Neural progenitor cell (in vitro differentiated cells): Measurements from ENCODE around the gene INSIG1.

Experiments
- EZH2 ChIP-seq: fragments of 200-600 bp; sonication (generic); IDR thresholded peaks from 2 replicates; pipeline ENCODE4 v1.6.1; 2017; ENCODE audit warnings: antibody characterized with exemption, mild to moderate bottlenecking, moderate library complexity
- EZH2phosphoT487 ChIP-seq: fragments of 200-600 bp; sonication (generic); IDR thresholded peaks from 2 replicates; pipeline ENCODE4 v1.6.1; 2017; ENCODE audit warnings: antibody characterized with exemption
- TF ChIP-seq, protein P1 (sequence below): fragments of 200-600 bp; sonication (generic); IDR thresholded peaks from 2 replicates; pipeline ENCODE4 v1.5.1; 2017; ENCODE audit warnings: antibody characterized with exemption, mild to moderate bottlenecking

DNA sequence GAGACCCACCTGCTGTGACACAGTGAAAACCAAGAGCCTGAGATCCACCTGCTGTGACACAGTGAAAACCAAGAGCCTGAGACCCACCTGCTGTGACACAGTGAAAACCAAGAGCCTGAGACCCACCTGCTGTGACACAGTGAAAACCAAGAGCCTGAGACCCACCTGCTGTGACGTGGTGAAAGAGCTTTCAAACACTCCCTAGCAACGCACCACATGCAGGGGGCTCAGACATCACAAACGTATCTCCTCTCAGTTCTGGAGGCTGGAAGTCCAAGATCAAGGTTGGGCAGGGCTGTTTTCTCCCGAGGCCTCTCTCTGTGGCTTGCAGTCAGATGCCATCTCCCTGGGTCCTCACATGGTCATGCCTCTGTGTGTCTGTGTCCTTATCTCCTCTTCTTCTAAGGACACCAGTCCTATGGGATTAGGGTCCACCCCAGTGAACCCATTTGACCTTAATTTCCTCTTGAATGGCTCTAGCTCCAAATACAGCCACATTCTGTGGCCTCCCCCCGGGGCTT lies 43.8 kb downstream of the INSIG1 start:
- TF ChIP-seq, protein P1, sequence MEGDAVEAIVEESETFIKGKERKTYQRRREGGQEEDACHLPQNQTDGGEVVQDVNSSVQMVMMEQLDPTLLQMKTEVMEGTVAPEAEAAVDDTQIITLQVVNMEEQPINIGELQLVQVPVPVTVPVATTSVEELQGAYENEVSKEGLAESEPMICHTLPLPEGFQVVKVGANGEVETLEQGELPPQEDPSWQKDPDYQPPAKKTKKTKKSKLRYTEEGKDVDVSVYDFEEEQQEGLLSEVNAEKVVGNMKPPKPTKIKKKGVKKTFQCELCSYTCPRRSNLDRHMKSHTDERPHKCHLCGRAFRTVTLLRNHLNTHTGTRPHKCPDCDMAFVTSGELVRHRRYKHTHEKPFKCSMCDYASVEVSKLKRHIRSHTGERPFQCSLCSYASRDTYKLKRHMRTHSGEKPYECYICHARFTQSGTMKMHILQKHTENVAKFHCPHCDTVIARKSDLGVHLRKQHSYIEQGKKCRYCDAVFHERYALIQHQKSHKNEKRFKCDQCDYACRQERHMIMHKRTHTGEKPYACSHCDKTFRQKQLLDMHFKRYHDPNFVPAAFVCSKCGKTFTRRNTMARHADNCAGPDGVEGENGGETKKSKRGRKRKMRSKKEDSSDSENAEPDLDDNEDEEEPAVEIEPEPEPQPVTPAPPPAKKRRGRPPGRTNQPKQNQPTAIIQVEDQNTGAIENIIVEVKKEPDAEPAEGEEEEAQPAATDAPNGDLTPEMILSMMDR, result no peak
- no peak for TF ChIP-seq EZH2phosphoT487
- TF ChIP-seq EZH2, result no peak
